HEK293 (cell line): ENCODE data around the gene GPBP1.

Experiments
- CTCF ChIA-PET: fragments of 350-600 bp; formaldehyde crosslinking; extraction: SDS; loops from one replicate; lab custom pipeline; 2021; ENCODE audit warnings: antibody characterized with exemption; lab: Yijun Ruan, JAX
- POLR2A ChIA-PET: fragments of 300-600 bp; formaldehyde crosslinking; extraction: SDS; loops from one replicate; lab custom pipeline; 2020; ENCODE audit warnings: antibody characterized with exemption, inconsistent platforms; lab: Yijun Ruan, JAX
- H3K27ac ChIP-seq: fragments of 200-500 bp; sonication (Bioruptor generic); 2 replicates; pipeline ENCODE4 v1.5.1; 2014; ENCODE audit warnings: low read depth, low read length, control low read depth, inconsistent platforms; ENCODE audit errors: extremely low read depth
- H3K36me3 ChIP-seq, 2 experiments: fragments of 200-500 bp in 1 of 2; sonication (Bioruptor generic) in 1 of 2; 1 replicate in 1 of 2; 2 replicates in 1 of 2; pipeline ENCODE4 v1.5.1; 2014 to 2017; ENCODE audit warnings: inconsistent platforms in 2 of 2, low read length in 2 of 2; ENCODE audit not compliant: control insufficient read depth in 2 of 2, insufficient read depth in 1 of 2
- H3K4me1 ChIP-seq: fragments of 200-500 bp; sonication (Bioruptor generic); 2 replicates; pipeline ENCODE4 v1.5.1; 2014; ENCODE audit warnings: mild to moderate bottlenecking, low read length, inconsistent platforms; ENCODE audit not compliant: control insufficient read depth, insufficient read depth
- H3K4me3 ChIP-seq: 2 replicates; pipeline ENCODE4 v1.5.1; 2011; ENCODE audit warnings: low read depth, mild to moderate bottlenecking, control low read depth, low read length, moderate library complexity
- H3K9me3 ChIP-seq: fragments of 200-500 bp; sonication (Bioruptor generic); 2 replicates; pipeline ENCODE4 v1.5.1; 2014; ENCODE audit warnings: low read depth, low read length, inconsistent platforms; ENCODE audit not compliant: control insufficient read depth, insufficient read depth
- GLI2 ChIP-seq: fragments of 450-650 bp; formaldehyde crosslinking; IDR thresholded peaks from 2 replicates; pipeline ENCODE4; 2017; ENCODE audit warnings: missing biosample characterization, missing genetic modification characterization, low read depth, borderline replicate concordance
- GLIS1 ChIP-seq: fragments of 450-650 bp; formaldehyde crosslinking; IDR thresholded peaks from 2 replicates; pipeline ENCODE4 v1.5.1; 2016; ENCODE audit warnings: missing biosample characterization, missing genetic modification characterization
- GLIS2 ChIP-seq: fragments of 450-650 bp; formaldehyde crosslinking; IDR thresholded peaks from 2 replicates; pipeline ENCODE4 v1.5.1; 2016; ENCODE audit warnings: missing biosample characterization, missing genetic modification characterization
- KLF9 ChIP-seq: fragments of 450-650 bp; formaldehyde crosslinking; IDR thresholded peaks from 2 replicates; pipeline ENCODE4 v1.5.1; 2016; ENCODE audit warnings: missing biosample characterization, missing genetic modification characterization, low read depth
- OSR2 ChIP-seq: fragments of 450-650 bp; formaldehyde crosslinking; IDR thresholded peaks from 2 replicates; pipeline ENCODE4 v1.5.1; 2016; ENCODE audit warnings: missing biosample characterization, missing genetic modification characterization
- SCRT1 ChIP-seq: fragments of 450-650 bp; formaldehyde crosslinking; IDR thresholded peaks from 2 replicates; pipeline ENCODE4 v1.5.1; 2016; ENCODE audit warnings: missing biosample characterization, missing genetic modification characterization, borderline replicate concordance
- SP2 ChIP-seq: fragments of 450-650 bp; formaldehyde crosslinking; IDR thresholded peaks from 2 replicates; pipeline ENCODE4 v1.5.1; 2016; ENCODE audit warnings: missing biosample characterization, missing genetic modification characterization
- SP3 ChIP-seq: fragments of 450-650 bp; formaldehyde crosslinking; IDR thresholded peaks from 2 replicates; pipeline ENCODE4 v1.5.1; 2016; ENCODE audit warnings: missing biosample characterization, missing genetic modification characterization
- TCF7L2 ChIP-seq: IDR thresholded peaks from 2 replicates; pipeline ENCODE4 v1.6.1; 2011; ENCODE audit warnings: low read depth, mild to moderate bottlenecking, inconsistent platforms, low read length, moderate library complexity, borderline replicate concordance
- YY2 ChIP-seq: fragments of 450-650 bp; formaldehyde crosslinking; IDR thresholded peaks from 2 replicates; pipeline ENCODE4 v1.5.1; 2016; ENCODE audit warnings: missing biosample characterization, missing genetic modification characterization
- ZEB2 ChIP-seq: fragments of 450-650 bp; formaldehyde crosslinking; IDR thresholded peaks from 2 replicates; pipeline ENCODE4 v1.5.1; 2016; ENCODE audit warnings: missing biosample characterization, missing genetic modification characterization
- ZFP69B ChIP-seq: fragments of 450-650 bp; formaldehyde crosslinking; IDR thresholded peaks from 2 replicates; pipeline ENCODE4 v1.5.1; 2016; ENCODE audit warnings: missing biosample characterization, missing genetic modification characterization
- ZIC2 ChIP-seq: fragments of 450-650 bp; formaldehyde crosslinking; IDR thresholded peaks from 2 replicates; pipeline ENCODE4 v1.5.1; 2016; ENCODE audit warnings: missing biosample characterization, missing genetic modification characterization
- ZNF146 ChIP-seq: fragments of 450-650 bp; formaldehyde crosslinking; IDR thresholded peaks from 2 replicates; pipeline ENCODE4 v1.5.1; 2016; ENCODE audit warnings: missing biosample characterization, missing genetic modification characterization
- ZNF184 ChIP-seq: fragments of 450-650 bp; IDR thresholded peaks from 2 replicates; pipeline ENCODE4 v1.5.1; 2018; ENCODE audit warnings: missing biosample characterization, mild to moderate bottlenecking, missing genetic modification characterization
- ZNF266 ChIP-seq: fragments of 450-650 bp; formaldehyde crosslinking; IDR thresholded peaks from 2 replicates; pipeline ENCODE4 v1.5.1; 2016; ENCODE audit warnings: missing biosample characterization, missing genetic modification characterization, low read depth
- ZNF324 ChIP-seq: fragments of 450-650 bp; formaldehyde crosslinking; IDR thresholded peaks from 2 replicates; pipeline ENCODE4 v1.5.1; 2016; ENCODE audit warnings: missing biosample characterization, missing genetic modification characterization
- ZNF510 ChIP-seq: fragments of 450-650 bp; formaldehyde crosslinking; IDR thresholded peaks from 2 replicates; pipeline ENCODE4 v1.5.1; 2018; ENCODE audit warnings: mild to moderate bottlenecking, missing genetic modification characterization, missing biosample characterization; ENCODE audit not compliant: insufficient replicate concordance
- ZNF561 ChIP-seq: fragments of 450-650 bp; IDR thresholded peaks from 2 replicates; pipeline ENCODE4 v1.5.1; 2018; ENCODE audit warnings: missing biosample characterization, missing genetic modification characterization, borderline replicate concordance
- ZNF571 ChIP-seq: fragments of 450-650 bp; formaldehyde crosslinking; IDR thresholded peaks from 2 replicates; pipeline ENCODE4 v1.5.0; 2017; ENCODE audit warnings: missing biosample characterization, missing genetic modification characterization
- ZNF596 ChIP-seq: fragments of 450-650 bp; IDR thresholded peaks from 2 replicates; pipeline ENCODE4 v1.5.0; 2018; ENCODE audit warnings: missing biosample characterization, mild to moderate bottlenecking, missing genetic modification characterization, moderate library complexity
- ZNF747 ChIP-seq: fragments of 450-650 bp; formaldehyde crosslinking; IDR thresholded peaks from 2 replicates; pipeline ENCODE4 v1.5.1; 2016; ENCODE audit warnings: missing biosample characterization, missing genetic modification characterization
- ZNF768 ChIP-seq: fragments of 450-650 bp; formaldehyde crosslinking; IDR thresholded peaks from 2 replicates; pipeline ENCODE4 v1.5.1; 2018; ENCODE audit warnings: missing biosample characterization, mild to moderate bottlenecking, missing genetic modification characterization
- TF ChIP-seq, protein P1 (sequence below): fragments of 450-650 bp; formaldehyde crosslinking; IDR thresholded peaks from 2 replicates; pipeline ENCODE4 v1.5.1; 2016; ENCODE audit warnings: missing biosample characterization, missing genetic modification characterization, borderline replicate concordance
- TF ChIP-seq, protein P2 (sequence below): sonication (generic); formaldehyde crosslinking; IDR thresholded peaks from 2 replicates; pipeline ENCODE4 v1.8.1; 2022; ENCODE audit warnings: mild to moderate bottlenecking, moderate library complexity, missing genetic modification reagents
- TF ChIP-seq, protein P3 (sequence below): fragments of 450-650 bp; formaldehyde crosslinking; IDR thresholded peaks from 2 replicates; pipeline ENCODE4 v1.5.1; 2016; ENCODE audit warnings: missing biosample characterization, missing genetic modification characterization, low read depth
- TF ChIP-seq, protein P4 (sequence below): fragments of 450-650 bp; formaldehyde crosslinking; IDR thresholded peaks from 2 replicates; pipeline ENCODE4 v1.5.0; 2017; ENCODE audit warnings: missing biosample characterization, missing genetic modification characterization, borderline replicate concordance
- TF ChIP-seq, protein P5 (sequence below): fragments of 450-650 bp; formaldehyde crosslinking; IDR thresholded peaks from 2 replicates; pipeline ENCODE4 v1.5.1; 2016; ENCODE audit warnings: missing biosample characterization, missing genetic modification characterization

The GPBP1 gene

DNA sequence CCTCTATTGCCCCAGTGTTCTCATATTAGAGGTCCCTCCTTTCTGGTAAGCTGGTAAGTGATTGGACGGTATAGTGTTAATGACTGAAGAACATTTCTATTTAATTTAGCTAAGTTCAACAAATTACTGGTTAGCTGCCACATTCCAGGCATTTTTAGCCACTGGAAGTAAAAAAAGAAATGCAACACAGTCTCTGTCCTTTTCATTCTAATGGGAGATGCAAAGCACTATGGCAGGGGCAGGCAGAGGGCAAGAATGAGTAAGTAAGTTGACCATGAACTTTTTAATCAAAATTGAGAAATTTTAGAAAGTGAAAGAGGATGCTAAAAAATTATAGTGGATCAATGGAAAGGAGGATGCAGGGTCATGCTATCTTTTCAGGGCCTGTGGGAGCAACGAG is 137.4 kb downstream of the GPBP1 start (continued):
- TF ChIP-seq ZFP69B (no peak), GLIS1 (tag by site-specific recombination) (no peak), ZEB2 (tag by site-specific recombination) (no peak), ZNF146 (tag by site-specific recombination) (no peak), ZNF510 (tag by site-specific recombination) (no peak), ZNF266 (tag by site-specific recombination) (no peak), ZNF561 (no peak), GLIS2 (tag by site-specific recombination) (no peak), KLF9 (no peak)
- TF ChIP-seq, protein P1, sequence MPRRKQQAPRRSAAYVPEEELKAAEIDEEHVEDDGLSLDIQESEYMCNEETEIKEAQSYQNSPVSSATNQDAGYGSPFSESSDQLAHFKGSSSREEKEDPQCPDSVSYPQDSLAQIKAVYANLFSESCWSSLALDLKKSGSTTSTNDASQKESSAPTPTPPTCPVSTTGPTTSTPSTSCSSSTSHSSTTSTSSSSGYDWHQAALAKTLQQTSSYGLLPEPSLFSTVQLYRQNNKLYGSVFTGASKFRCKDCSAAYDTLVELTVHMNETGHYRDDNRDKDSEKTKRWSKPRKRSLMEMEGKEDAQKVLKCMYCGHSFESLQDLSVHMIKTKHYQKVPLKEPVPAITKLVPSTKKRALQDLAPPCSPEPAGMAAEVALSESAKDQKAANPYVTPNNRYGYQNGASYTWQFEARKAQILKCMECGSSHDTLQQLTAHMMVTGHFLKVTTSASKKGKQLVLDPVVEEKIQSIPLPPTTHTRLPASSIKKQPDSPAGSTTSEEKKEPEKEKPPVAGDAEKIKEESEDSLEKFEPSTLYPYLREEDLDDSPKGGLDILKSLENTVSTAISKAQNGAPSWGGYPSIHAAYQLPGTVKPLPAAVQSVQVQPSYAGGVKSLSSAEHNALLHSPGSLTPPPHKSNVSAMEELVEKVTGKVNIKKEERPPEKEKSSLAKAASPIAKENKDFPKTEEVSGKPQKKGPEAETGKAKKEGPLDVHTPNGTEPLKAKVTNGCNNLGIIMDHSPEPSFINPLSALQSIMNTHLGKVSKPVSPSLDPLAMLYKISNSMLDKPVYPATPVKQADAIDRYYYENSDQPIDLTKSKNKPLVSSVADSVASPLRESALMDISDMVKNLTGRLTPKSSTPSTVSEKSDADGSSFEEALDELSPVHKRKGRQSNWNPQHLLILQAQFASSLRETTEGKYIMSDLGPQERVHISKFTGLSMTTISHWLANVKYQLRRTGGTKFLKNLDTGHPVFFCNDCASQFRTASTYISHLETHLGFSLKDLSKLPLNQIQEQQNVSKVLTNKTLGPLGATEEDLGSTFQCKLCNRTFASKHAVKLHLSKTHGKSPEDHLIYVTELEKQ (tag by site-specific recombination): no peak
- TF ChIP-seq, protein P2, sequence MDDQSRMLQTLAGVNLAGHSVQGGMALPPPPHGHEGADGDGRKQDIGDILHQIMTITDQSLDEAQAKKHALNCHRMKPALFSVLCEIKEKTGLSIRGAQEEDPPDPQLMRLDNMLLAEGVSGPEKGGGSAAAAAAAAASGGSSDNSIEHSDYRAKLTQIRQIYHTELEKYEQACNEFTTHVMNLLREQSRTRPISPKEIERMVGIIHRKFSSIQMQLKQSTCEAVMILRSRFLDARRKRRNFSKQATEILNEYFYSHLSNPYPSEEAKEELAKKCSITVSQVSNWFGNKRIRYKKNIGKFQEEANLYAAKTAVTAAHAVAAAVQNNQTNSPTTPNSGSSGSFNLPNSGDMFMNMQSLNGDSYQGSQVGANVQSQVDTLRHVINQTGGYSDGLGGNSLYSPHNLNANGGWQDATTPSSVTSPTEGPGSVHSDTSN (CRISPR knock-in tag): no peak
- TF ChIP-seq, all 188 proteins: peak for 0

DNA sequence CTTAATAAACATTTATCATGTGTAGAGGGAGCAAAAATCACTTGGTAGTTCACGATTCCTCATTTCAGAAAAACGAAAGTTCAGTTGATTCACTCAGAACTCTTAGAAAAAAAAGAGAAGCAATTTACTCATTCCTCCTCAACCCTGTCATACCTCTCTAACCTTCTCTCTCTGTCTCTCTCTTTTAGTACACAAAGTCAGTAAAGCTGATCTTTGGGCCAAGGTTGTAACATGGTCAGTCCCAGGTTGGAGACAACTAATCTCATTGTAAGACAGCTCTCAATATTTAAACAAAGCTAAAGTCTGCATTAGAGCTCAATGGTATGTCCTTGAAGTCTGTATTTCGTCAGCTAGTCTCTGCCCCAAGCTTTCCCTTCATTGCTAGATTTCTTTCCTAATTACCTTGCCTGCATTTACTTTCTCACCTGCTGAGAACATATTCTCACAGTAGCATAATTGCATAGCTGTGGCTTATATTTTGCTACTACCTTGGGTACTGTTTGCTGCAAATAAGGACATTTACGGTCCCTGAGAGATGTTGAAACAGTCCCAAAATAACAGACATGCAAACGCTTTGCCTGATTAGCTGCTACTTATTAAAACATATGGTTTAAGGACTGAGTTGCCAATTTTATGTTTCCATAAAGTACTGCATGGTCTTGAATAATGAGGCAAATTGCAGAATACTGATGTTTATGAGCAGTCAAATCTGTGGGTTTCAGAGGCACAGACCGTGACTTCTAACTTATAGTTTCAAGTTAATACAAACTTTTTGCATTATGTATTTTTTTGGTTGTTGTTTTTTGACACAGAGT is 138.3 kb downstream of the GPBP1 start:
- H3K4me1 ChIP-seq: no peaks in the 10 kb centered on the region
- no peaks in the 10 kb centered on the region for H3K9me3 ChIP-seq
- H3K27ac ChIP-seq: no peak overlapping the region
- ChIA-PET POLR2A (no interaction called here), CTCF (interaction anchor here (1.5 kb wide), 1 partner anchor 26 kb away, joined by 5 read pairs; no protein-coding TSS in a partner anchor)
- TF ChIP-seq OSR2 (tag by site-specific recombination) (no peak), ZNF571 (no peak), SP3 (tag by site-specific recombination) (no peak), TCF7L2 (no peak), ZNF184 (no peak), GLI2 (tag by site-specific recombination) (no peak), SP2 (tag by site-specific recombination) (no peak), ZIC2 (tag by site-specific recombination) (no peak), ZNF596 (tag by site-specific recombination) (no peak), YY2 (tag by site-specific recombination) (no peak), ZNF768 (no peak), GLIS1 (tag by site-specific recombination) (no peak), SCRT1 (tag by site-specific recombination) (no peak), ZNF747 (tag by site-specific recombination) (no peak), ZNF324 (tag by site-specific recombination) (no peak)
- TF ChIP-seq, protein P3, sequence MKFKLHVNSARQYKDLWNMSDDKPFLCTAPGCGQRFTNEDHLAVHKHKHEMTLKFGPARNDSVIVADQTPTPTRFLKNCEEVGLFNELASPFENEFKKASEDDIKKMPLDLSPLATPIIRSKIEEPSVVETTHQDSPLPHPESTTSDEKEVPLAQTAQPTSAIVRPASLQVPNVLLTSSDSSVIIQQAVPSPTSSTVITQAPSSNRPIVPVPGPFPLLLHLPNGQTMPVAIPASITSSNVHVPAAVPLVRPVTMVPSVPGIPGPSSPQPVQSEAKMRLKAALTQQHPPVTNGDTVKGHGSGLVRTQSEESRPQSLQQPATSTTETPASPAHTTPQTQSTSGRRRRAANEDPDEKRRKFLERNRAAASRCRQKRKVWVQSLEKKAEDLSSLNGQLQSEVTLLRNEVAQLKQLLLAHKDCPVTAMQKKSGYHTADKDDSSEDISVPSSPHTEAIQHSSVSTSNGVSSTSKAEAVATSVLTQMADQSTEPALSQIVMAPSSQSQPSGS (tag by site-specific recombination): no peak
- TF ChIP-seq, protein P4, sequence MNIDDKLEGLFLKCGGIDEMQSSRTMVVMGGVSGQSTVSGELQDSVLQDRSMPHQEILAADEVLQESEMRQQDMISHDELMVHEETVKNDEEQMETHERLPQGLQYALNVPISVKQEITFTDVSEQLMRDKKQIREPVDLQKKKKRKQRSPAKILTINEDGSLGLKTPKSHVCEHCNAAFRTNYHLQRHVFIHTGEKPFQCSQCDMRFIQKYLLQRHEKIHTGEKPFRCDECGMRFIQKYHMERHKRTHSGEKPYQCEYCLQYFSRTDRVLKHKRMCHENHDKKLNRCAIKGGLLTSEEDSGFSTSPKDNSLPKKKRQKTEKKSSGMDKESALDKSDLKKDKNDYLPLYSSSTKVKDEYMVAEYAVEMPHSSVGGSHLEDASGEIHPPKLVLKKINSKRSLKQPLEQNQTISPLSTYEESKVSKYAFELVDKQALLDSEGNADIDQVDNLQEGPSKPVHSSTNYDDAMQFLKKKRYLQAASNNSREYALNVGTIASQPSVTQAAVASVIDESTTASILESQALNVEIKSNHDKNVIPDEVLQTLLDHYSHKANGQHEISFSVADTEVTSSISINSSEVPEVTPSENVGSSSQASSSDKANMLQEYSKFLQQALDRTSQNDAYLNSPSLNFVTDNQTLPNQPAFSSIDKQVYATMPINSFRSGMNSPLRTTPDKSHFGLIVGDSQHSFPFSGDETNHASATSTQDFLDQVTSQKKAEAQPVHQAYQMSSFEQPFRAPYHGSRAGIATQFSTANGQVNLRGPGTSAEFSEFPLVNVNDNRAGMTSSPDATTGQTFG (tag by site-specific recombination): no peak
- TF ChIP-seq, protein P5, sequence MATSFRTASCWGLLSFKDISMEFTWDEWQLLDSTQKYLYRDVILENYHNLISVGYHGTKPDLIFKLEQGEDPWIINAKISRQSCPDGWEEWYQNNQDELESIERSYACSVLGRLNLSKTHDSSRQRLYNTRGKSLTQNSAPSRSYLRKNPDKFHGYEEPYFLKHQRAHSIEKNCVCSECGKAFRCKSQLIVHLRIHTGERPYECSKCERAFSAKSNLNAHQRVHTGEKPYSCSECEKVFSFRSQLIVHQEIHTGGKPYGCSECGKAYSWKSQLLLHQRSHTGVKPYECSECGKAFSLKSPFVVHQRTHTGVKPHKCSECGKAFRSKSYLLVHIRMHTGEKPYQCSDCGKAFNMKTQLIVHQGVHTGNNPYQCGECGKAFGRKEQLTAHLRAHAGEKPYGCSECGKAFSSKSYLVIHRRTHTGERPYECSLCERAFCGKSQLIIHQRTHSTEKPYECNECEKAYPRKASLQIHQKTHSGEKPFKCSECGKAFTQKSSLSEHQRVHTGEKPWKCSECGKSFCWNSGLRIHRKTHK (tag by site-specific recombination): no peak
- H3K36me3 ChIP-seq: no peaks in the 10 kb centered on the region
- no peak overlapping the region for H3K4me3 ChIP-seq
